SH-SY5Y (cell line): Measurements from ENCODE around the gene PCSK5.

Experiments used
- GATA2 ChIP-seq: IDR thresholded peaks from 2 replicates; pipeline ENCODE4 v1.6.1; 2011; ENCODE audit warnings: mild to moderate bottlenecking, low read depth, low read length
- GATA3 ChIP-seq: IDR thresholded peaks from 2 replicates; pipeline ENCODE4 v1.6.1; 2011; ENCODE audit warnings: low read depth, mild to moderate bottlenecking, low read length, moderate library complexity

DNA sequence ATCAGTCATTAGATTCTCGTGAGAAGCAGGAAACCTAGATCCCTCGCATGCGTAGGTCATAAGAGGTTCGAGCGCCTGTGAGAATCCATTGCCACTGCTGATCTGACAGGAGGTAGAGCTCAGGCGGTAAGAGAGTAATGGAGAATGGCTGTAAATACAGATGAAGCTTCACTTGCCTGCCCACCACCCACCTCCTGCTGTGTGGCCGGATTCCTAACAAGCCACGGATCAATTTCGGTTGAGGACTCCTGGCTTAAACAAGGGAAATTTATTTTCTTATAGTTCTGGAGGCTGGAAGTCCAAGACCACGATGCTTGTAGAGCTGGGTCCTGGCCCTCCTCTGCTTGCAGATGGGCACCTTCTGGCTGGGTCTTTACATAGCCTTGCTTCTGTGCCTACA, 200.4 kb downstream of the PCSK5 start:
- TF ChIP-seq GATA2 (no peak), GATA3 (no peak)
